Measurements from ENCODE around the gene PDF. TPM values are rescaled to one million over a fixed set of nuclear protein-coding genes. Genes with fewer than 3 reads are reported as not detected.

Gene PDF
- polyA plus RNA-seq, 1 experiment, result 4.0 TPM

DNA sequence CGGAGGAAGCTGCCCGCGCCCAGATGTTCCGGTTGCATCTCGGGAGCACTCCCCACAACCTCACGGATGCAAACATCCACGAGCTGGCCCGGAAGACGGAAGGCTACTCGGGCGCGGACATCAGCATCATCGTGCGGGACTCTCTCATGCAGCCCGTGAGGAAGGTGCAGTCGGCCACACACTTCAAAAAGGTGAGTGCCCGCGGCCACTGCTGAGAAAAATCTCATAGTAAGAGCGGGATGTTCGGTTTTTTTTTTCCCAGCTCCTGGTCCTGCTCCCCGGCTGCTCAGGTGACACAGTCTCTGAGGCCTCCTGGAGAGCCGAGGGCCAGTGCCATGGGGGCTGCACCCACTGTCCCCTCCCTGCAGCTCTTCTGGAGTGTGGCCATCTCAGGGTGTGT is 9.3 kb downstream of the PDF start:
- POLR2A ChIA-PET, result no interaction called here
- H3K27me3 ChIP-seq (ENCODE audit: control insufficient read depth, insufficient read depth, low read length), result no peaks in the 10 kb centered on the region
- no peak for DNase-seq (ENCODE audit: low read depth)
- H3K36me3 ChIP-seq (ENCODE audit: control insufficient read depth, insufficient read depth, low read length), result peaks cover 64% of the 10 kb centered on the region
- H3K4me3 ChIP-seq (ENCODE audit: low read depth, low read length), result no peak overlapping the region
- TF ChIP-seq CTCF (IDR thresholded peaks at IDR 0.05; ENCODE audit: insufficient read depth, low read depth, low read length), result no peak
- CTCF ChIA-PET, result no interaction called here

DNA sequence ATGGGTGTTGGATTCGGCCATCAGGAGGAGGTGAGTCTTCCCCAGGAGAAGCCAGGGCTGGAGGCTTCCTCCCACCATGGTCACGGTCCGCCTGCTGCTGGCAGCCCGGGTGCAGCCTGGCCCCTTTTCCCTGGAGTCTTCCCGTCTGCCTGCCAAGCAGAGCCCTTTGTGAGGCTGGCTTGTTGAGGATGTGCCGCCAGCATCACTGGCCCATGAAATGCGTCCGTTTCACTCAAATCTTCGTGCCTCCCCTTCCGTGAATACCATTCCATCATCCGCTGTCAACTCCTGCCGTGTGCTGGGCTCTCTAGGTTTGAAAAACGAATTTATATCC is 9.7 kb downstream of the PDF start:
- ChIA-PET CTCF (no interaction called here), POLR2A (no interaction called here)
- Histone ChIP-seq H3K27me3 (ENCODE audit: control insufficient read depth, insufficient read depth, low read length) (no peaks in the 10 kb centered on the region), H3K36me3 (ENCODE audit: control insufficient read depth, insufficient read depth, low read length) (peaks cover 65% of the 10 kb centered on the region), H3K4me3 (ENCODE audit: low read depth, low read length) (no peak overlapping the region)
- DNase-seq (ENCODE audit: low read depth), result no peak
- TF ChIP-seq CTCF (IDR thresholded peaks at IDR 0.05; ENCODE audit: insufficient read depth, low read depth, low read length), result no peak

DNA sequence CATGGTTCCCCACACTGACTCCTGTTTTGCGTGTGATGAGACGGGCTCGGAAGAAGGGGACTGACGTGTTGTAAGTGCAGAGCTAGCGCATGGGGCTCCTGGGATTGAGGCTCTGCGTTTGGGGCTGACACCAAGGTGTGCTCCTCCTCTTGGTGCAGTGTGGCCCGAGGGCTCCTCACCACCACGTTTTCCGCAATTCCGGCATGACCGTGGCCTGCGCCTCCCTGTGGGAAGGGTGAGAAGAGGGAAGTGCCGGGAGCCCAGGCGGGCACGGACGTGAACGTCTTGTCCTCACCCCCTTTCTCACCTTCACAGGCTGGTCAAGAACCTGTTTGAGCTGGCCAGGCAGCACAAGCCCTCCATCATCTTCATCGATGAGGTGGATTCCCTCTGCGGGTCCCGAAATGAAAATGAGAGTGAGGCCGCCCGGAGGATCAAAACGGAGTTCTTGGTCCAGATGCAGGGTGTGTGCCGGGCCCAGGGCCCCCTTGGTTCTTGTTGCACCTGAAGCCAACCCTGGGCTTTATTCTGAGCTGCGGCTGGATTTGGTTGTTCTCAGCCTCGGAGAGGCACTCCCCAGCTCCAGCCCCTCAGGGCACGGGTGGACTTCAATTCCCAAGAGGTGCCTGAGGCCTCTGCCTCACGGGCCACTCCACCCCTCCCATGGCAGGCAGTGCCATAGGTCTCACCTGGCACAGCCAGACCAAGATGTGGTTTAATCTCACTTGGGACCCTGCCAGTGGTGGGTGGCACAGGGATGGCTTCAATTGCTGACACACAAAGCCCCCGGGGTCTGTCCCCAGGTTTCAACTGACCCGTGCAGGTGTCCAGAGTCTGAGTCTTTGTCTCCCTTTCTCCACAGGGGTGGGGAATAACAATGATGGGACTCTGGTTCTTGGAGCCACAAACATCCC is 10.3 kb downstream of the PDF start:
- peaks cover 69% of the 10 kb centered on the region for H3K36me3 ChIP-seq (ENCODE audit: control insufficient read depth, insufficient read depth, low read length)

DNA sequence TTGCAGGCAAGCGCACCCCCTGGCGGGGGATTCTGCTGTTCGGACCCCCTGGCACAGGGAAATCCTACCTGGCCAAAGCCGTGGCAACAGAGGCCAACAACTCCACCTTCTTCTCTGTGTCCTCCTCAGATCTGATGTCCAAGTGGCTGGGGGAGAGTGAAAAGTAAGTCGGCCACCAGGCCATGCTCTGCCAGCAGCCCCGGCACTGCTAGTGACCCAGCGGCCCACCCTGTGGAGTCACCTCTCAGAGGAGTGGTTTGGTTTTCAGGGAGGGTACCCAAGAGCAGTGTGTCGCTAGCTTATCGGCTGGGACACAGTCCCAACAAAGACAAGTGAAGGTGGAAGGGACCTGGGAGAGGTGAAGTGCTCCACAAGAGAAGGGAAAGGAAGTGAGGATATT is 11.0 kb downstream of the PDF start:
- peaks cover 69% of the 10 kb centered on the region for H3K36me3 ChIP-seq (ENCODE audit: control insufficient read depth, insufficient read depth, low read length)
- TF ChIP-seq CTCF (IDR thresholded peaks at IDR 0.05; ENCODE audit: insufficient read depth, low read depth, low read length), result no peak
- no peaks in the 10 kb centered on the region for H3K27me3 ChIP-seq (ENCODE audit: control insufficient read depth, insufficient read depth, low read length)
- ChIA-PET CTCF (no interaction called here), POLR2A (no interaction called here)
- no peak overlapping the region for H3K4me3 ChIP-seq (ENCODE audit: low read depth, low read length)
- DNase-seq (ENCODE audit: low read depth), result no peak

More for the DNA sequence above, 10.3 kb downstream of the PDF start:
- TF ChIP-seq CTCF (IDR thresholded peaks at IDR 0.05; ENCODE audit: insufficient read depth, low read depth, low read length), result no peak
- DNase-seq (ENCODE audit: low read depth), result no peak
- H3K4me3 ChIP-seq (ENCODE audit: low read depth, low read length), result no peak overlapping the region
- no peaks in the 10 kb centered on the region for H3K27me3 ChIP-seq (ENCODE audit: control insufficient read depth, insufficient read depth, low read length)
- CTCF ChIA-PET, result no interaction called here
- POLR2A ChIA-PET, result no interaction called here

- Histone ChIP-seq H3K27me3 (ENCODE audit: control insufficient read depth, insufficient read depth, low read length) (no peaks in the 10 kb centered on the region), H3K36me3 (ENCODE audit: control insufficient read depth, insufficient read depth, low read length) (peaks cover 66% of the 10 kb centered on the region), H3K4me3 (ENCODE audit: low read depth, low read length) (no peak overlapping the region)
- ChIA-PET POLR2A (no interaction called here), CTCF (no interaction called here)
- no peak for DNase-seq (ENCODE audit: low read depth)
- no peak for TF ChIP-seq CTCF (IDR thresholded peaks at IDR 0.05; ENCODE audit: insufficient read depth, low read depth, low read length)
Measured at GRCh38 chr16:69318911-69319289, 11.5 kb downstream of the PDF start.

All from BJ (cell line).